ENCODE results near the gene AGRN.

- TF ChIP-seq CTCF (conservative IDR thresholded peaks at IDR 0.05; ENCODE audit: low read depth, low read length) (no peak), MAZ (IDR thresholded peaks at IDR 0.05; ENCODE audit: borderline replicate concordance, low read depth, low read length) (no peak), USF2 (IDR thresholded peaks at IDR 0.05; ENCODE audit: low read depth, low read length) (no peak), SMC3 (IDR thresholded peaks at IDR 0.05; ENCODE audit: low read depth, low read length) (no peak), FOS (IDR thresholded peaks at IDR 0.05; ENCODE audit: low read depth, low read length) (no peak), RFX5 (IDR thresholded peaks at IDR 0.05; ENCODE audit: low read depth, low read length) (no peak), MAFK (IDR thresholded peaks at IDR 0.05; ENCODE audit: low read depth, low read length) (no peak), POLR2A (IDR thresholded peaks at IDR 0.05; ENCODE audit: low read depth, low read length) (no peak)
Measured at GRCh38 chr1:1094981-1095380, 75.1 kb downstream of the AGRN start.

Measured in IMR-90 (cell line).